ENCODE results near the gene TMEM109.

DNA sequence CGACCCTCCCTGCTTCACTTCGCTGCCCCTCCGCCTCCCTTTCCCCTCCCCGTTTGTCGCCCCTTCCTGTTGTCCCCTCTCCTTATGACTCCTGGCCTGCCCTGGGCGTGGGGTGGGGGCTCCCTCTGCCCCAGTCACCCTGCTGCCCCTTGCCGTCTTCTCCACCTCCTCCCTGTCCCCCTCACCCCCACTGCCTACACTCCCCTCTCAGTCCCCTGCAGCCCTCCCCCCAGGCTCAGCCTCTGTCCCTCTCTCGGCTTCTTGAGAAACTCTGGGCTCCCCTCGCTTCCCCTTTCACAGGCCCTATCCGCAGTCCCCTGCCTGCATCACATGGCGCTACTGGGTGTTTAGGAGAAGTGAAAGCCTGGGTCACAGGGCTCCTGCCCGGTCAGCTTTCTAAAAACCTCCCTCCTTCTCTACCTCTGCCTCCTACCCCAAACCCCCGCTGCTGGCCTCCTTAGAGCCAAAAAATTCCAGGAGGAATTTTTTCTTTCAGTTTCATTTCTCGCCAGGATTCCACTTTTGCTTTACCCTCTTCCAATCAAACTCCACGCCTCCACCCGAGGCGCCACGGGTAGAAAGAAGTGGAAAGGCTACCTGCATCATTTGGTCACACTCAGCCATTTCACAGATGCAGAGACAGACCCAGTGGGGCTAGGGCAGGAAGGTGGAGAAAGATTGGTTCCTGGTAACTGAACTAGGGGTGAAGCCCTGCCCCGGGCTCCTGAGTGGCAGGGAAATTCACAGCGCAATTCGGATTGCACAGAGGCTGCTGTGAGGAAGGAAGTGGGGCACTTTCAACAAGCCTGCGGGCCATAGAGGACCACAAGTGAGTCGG, 38.2 kb downstream of the TMEM109 start, which contains the start of gene SLC15A3:
- TF ChIP-seq, protein P1, sequence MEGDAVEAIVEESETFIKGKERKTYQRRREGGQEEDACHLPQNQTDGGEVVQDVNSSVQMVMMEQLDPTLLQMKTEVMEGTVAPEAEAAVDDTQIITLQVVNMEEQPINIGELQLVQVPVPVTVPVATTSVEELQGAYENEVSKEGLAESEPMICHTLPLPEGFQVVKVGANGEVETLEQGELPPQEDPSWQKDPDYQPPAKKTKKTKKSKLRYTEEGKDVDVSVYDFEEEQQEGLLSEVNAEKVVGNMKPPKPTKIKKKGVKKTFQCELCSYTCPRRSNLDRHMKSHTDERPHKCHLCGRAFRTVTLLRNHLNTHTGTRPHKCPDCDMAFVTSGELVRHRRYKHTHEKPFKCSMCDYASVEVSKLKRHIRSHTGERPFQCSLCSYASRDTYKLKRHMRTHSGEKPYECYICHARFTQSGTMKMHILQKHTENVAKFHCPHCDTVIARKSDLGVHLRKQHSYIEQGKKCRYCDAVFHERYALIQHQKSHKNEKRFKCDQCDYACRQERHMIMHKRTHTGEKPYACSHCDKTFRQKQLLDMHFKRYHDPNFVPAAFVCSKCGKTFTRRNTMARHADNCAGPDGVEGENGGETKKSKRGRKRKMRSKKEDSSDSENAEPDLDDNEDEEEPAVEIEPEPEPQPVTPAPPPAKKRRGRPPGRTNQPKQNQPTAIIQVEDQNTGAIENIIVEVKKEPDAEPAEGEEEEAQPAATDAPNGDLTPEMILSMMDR (IDR thresholded peaks at IDR 0.05), result no peak
- no peak for TF ChIP-seq POLR2A (IDR thresholded peaks at IDR 0.05)

All from thyroid gland (tissue), 4 donors.